Lower leg skin (tissue), 4 donors: ENCODE measurements around the gene CYP3A4. TPM values are rescaled to one million over a fixed set of nuclear protein-coding genes. Genes with fewer than 3 reads are reported as not detected.

Source experiments
- DNase-seq, 2 donors: peaks; one replicate each; pipeline ENCODE4 v3.0.0-alpha.2; 2019; ENCODE audit warnings: low spot score in 2 of 2
- H3K4me3 ChIP-seq: fragments of 200-600 bp; sonication (generic); 2 replicates; pipeline ENCODE4 v1.5.1; 2017; ENCODE audit warnings: mild to moderate bottlenecking, low read depth; ENCODE audit not compliant: poor library complexity, severe bottlenecking
- POLR2A ChIP-seq, 2 donors: fragments of 450-650 bp; IDR thresholded peaks; one replicate each; pipeline ENCODE4 v1.6.1; 2016 to 2017; ENCODE audit warnings: antibody characterized with exemption in 2 of 2, mild to moderate bottlenecking in 1 of 2, moderate library complexity in 1 of 2
- WGBS, 2 donors: methylation state at CpG; one replicate each; pipeline ENCODE4 v1.1.5; 2018; 5-methylcytosine and 5-hydroxymethylcytosine counted together
- intact Hi-C: fragments of 100-400 bp; cut with DNase I; formaldehyde crosslinking; loops from one replicate; pipeline ENCODE4 v1.15.0; 2023; ENCODE audit warnings: low total_unique reads
- total RNA-seq, 4 donors: library from RNA; depleted of rRNA; stranded (reverse); fragments of >200 nt; gene quantifications; one replicate each; pipeline ENCODE4 v1.1.0, GENCODE V29; 2016
- TF ChIP-seq, protein P1 (sequence below), 3 donors: fragments of 450-650 bp; IDR thresholded peaks; one replicate each; pipeline ENCODE4 v1.5.1; 2016; ENCODE audit warnings: antibody characterized with exemption in 3 of 3, mild to moderate bottlenecking in 3 of 3, moderate library complexity in 2 of 3

CYP3A4 gene
- total RNA-seq, 4 donors from 2014 or later: 2.7 to 5.2 (median 4.3) TPM

DNA sequence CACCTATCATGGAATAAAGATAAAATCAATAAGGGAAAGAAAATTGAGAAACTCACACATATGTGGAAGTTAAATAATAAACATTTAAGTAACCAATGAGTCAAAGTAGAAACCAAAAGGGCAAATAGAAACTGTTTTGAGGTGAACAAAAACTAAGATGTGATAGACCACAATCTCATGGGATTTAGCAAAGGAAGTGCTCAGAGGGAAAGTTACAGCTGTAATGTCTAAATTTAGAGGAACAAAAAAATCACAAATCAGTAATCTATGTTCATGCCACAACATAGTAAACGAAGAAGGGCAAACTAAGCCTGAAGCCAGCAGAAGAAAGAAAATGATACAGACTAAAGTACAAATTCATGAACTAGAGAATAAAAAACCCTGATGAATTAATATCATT is 16.3 kb downstream of the CYP3A4 start:
- no peak for DNase-seq
- no peak overlapping the region for H3K4me3 ChIP-seq
- 51 to 60% methylated on average over 1 of the region's 1 CpG for WGBS, 2 donors
- intact Hi-C loops: no loop called here
- TF ChIP-seq POLR2A (IDR thresholded peaks at IDR 0.05): no peak
- TF ChIP-seq, protein P1, sequence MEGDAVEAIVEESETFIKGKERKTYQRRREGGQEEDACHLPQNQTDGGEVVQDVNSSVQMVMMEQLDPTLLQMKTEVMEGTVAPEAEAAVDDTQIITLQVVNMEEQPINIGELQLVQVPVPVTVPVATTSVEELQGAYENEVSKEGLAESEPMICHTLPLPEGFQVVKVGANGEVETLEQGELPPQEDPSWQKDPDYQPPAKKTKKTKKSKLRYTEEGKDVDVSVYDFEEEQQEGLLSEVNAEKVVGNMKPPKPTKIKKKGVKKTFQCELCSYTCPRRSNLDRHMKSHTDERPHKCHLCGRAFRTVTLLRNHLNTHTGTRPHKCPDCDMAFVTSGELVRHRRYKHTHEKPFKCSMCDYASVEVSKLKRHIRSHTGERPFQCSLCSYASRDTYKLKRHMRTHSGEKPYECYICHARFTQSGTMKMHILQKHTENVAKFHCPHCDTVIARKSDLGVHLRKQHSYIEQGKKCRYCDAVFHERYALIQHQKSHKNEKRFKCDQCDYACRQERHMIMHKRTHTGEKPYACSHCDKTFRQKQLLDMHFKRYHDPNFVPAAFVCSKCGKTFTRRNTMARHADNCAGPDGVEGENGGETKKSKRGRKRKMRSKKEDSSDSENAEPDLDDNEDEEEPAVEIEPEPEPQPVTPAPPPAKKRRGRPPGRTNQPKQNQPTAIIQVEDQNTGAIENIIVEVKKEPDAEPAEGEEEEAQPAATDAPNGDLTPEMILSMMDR (IDR thresholded peaks at IDR 0.05): no peak

DNA sequence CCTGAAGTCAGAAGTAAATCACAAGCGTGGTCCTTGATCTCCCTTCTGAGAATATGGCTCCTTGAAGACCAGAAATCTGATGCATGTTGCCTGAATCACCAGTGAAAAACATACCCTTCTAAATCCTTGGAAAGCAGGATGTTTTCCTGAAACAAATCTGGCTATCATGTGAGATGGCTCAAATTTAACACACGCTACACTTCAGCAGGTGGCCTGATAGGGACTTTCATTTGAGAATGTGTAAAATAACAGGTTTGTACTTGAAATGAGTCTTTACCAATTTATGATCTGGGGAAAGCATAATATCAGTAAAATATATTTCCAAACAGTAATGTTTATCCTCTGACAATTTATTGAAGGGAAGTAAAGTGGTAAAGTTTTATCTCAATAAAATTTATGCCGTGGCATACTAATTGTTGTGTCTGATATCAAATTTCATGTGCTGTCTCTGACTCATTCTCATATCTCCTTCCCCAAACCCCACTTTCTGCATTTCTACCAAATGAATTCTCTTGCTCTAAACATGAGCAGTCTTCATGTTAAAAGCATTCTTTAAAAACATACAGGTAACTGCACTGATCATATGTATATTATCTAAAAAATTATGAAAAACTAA is 17.4 kb downstream of the CYP3A4 start:
- WGBS, 2 donors: 84 to 88% methylated on average over 3 of the region's 3 CpGs
- no peak for TF ChIP-seq POLR2A (IDR thresholded peaks at IDR 0.05)
- TF ChIP-seq, protein P1 (IDR thresholded peaks at IDR 0.05): no peak
- DNase-seq: no peak
- no peak overlapping the region for H3K4me3 ChIP-seq
- intact Hi-C loops: no loop called here

GRCh38 chr7:99764478-99764877 is 19.5 kb downstream of the CYP3A4 start:
- no peak overlapping the region for H3K4me3 ChIP-seq
- TF ChIP-seq, protein P1 (IDR thresholded peaks at IDR 0.05): no peak
- TF ChIP-seq POLR2A (IDR thresholded peaks at IDR 0.05): no peak
- 84 to 86% methylated on average over 3 of the region's 3 CpGs for WGBS, 2 donors
- no peak for DNase-seq
- intact Hi-C loops: no loop called here

- no peak for TF ChIP-seq POLR2A (IDR thresholded peaks at IDR 0.05)
- TF ChIP-seq, protein P1 (IDR thresholded peaks at IDR 0.05): no peak
- WGBS, 2 donors: 25 to 37% methylated on average over 7 of the region's 7 CpGs
- intact Hi-C loops: no loop called here
- DNase-seq: no peak
- H3K4me3 ChIP-seq: no peak overlapping the region
Observed at GRCh38 chr7:99762680-99763327, 21.2 kb downstream of the CYP3A4 start.

- TF ChIP-seq POLR2A (IDR thresholded peaks at IDR 0.05): no peak
- TF ChIP-seq, protein P1 (IDR thresholded peaks at IDR 0.05): no peak
- no peak overlapping the region for H3K4me3 ChIP-seq
- DNase-seq: no peak
- intact Hi-C loops: no loop called here
- WGBS, 2 donors: 95% methylated on average over 1 of the region's 1 CpG
Observed at GRCh38 chr7:99755085-99755484, 28.9 kb downstream of the CYP3A4 start.
